Smooth muscle cell of the brain vasculature (primary cell): ENCODE data around the gene IL9.

Experiments used
- DNase-seq: peaks from one replicate; pipeline ENCODE4 v3.0.0-alpha.2; 2012; ENCODE audit warnings: low read depth, low spot score

Gene IL9

GRCh38 chr5:135895474-135896006 is at the start of gene IL9:
Gene IL9, minus strand, starts transcription at chr5:135895841. Its CDS starts 25 bp downstream, at chr5:135895816.
- DNase-seq: no peak

DNA sequence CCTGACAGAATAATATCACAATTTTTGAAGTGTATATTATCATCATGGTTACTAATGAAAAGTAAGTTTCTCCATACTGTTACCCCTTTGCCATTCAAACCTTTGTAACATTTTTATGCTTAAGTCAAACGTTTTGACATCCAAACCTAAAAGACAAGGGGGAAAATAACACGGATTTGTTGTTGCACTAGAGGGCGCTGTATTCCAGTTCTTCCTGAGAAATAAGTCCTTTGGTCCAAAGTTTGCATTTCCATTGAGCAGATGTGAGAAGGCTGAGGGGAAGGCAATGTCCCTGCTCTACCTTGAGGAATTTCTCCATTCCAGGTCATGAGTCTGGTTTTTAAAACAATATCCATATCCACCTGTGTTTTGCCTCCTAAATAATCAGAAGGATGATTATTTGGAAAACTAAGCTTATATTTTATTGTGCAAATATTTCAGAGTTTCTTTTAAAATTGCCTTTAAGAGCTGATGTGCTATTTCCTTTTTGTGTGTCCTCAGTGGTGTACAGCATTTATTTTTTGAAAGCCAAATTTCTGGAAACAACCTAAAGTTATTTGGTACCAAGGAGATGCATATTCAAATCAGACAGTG is 49.4 kb upstream of the IL9 start:
- DNase-seq: peak; percentile 65

DNA sequence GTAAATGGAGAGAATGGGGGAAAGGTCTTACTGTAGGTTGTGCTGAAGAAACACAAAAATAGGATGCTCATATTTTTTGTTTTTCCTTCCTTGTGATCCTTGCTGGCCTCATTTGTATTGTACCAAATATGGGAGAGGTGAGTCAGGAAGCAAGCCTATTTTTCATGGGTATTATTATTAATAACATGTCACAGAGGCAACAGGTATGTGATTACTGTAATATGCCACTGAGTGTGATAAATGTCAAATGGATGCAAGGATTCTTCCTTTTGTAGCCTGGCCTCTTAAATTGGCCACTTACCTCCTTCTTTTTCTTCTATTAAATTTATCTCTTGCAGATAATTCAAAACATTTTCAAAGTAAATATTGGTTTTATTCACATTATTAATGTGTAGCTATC is 48.9 kb upstream of the IL9 start:
- DNase-seq: no peak

GRCh38 chr5:135942202-135942771 is 46.6 kb upstream of the IL9 start:
- no peak for DNase-seq

- no peak for DNase-seq
Measured at GRCh38 chr5:135941711-135942110, 46.1 kb upstream of the IL9 start.

DNA sequence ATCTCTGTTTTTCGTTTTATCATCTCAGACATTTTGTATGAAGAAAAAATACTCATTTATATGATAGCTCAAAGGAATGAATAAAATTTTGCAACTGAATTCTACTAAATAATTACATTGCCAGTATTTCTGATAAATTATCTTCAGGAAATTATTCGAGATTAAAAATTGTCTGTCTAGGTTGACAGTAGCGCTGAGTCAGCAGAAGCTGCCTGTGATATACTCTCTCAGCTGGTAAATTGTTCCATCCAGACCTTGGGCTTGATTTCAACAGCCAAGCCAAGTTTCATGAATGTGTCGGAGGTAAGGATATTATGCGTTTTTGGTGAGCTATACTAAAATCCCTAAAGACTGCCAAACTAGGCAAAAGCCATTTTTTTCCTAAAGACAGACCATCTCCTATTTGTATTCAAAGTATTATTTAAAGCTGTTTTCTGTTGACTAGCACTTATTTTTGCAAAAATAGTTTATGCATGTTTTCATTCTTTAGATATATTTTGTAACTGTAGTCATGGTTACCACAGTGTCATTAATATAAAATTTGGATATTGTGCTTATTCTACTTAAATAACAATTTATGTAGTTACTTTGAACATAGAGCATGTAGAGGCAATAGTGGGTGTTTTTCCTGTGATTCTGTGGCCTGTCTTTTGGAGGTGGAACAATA is 41.7 kb upstream of the IL9 start:
- DNase-seq: no peak

DNA sequence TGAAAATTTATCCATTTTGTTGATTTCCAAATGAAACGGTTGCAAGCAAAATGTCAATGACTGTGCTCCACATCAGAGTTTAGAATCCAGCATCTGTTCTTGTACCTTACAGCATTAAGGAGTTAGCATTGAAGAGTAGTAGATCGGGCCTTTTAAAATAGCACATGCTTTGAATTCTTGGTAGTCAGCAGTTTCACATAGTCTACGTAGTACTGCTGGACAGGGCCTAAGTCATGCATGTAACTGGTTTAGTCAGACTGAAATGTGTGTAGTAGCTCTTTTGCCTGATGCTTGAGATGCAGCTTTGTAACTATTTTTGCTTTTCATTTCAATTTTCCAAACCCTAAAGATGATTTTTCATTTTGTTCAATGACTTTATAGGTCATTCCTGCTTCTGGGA is 39.3 kb upstream of the IL9 start:
- no peak for DNase-seq

DNA sequence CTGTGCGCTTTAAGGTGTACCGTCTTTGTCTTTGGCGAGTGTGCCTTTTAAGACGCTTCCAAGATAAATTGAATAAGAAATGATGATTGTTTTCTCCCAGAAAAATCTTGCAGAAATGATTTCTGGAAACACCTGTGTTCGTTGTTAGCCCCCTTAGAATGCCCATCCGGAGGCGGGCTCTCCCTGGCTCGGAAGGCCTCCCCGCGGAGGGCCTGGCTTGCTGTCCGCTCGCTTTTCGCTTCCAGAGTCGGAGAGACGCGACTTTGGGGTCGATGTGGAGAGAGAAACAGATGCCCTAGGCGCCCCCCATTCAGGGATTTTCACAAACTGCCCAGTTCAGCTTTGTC is 35.3 kb upstream of the IL9 start:
- no peak for DNase-seq

DNA sequence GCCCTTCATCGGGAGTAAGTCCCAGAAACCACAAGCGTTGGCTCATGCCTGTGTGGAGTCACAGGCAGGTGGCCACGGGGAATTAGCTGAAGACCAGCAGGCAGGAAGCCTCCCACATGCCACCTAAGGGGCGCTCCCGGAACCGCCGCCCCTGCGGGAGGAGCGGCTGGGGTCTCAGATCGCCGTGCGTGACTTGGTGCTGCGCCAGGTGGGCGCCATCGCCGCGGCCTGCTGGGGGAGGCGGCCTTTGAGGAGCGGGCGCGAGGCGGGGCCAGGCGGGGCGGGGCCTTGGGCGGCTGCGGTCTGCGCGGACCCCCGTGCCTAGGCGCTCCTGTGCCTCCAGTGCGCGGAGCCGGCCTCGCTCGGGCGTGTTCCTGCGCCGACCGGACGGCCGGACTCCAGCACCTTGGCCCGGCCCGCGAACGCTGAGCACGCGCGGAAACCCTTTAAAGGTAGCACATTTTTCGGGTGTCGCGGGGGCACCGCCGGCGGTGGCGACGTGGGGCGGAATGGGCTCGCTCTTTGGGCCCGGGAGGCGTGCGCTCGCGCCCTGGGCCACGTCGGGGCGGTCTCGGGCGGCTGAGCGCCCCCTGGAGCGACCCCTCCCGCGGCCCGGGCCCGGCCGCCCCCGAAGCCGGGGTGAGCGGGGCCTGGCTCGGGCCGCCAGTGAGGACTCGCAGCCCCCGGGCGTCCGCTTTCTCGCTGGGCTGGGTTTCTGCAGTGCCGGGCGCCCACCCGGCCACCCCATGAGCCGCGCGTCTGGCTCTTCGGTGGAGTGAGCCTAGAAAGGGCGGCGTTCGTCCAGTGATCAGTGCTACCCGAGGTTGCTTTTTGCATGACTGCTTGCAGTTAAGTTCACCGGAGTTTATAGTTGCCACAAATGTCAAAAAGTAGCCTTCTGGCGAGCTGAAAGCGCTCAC is 34.6 kb upstream of the IL9 start:
- no peak for DNase-seq

DNA sequence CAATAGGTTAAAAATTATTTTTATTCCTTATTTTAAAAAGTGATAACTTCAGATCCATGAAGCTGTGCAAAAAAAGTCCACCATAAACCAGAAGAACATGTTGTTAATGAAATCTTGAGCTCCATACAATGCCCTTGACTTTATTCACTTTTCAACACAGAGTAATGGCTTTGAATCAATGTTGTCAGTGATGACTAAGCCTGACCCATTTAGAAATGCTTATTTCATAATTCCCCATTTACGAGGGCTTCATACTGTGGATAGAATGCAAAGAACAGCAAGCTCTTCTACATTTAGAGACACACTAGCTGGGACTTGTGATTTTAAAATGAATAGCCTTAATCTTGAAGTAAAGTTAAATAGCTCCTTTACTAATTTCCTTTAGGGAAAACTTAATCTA is 25.7 kb upstream of the IL9 start:
- DNase-seq: no peak

DNA sequence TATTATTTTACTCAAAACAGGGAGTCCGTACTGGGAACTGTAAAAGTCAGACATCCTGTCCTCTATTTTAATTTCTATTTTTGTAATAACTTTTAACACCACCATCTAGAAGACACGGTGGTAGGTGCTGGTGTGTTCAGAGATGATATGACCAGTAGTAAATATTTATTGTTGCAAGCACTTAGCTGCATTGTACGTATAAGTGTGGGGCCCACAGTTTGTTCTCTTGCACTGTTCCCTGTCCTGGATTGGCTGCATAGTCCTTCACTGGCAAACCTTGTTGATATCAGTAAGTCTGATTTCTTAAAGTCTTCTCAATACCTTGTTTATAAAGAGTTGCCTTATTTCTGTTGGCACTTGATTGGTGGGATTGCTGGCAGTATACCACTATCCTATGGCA is 24.6 kb upstream of the IL9 start:
- no peak for DNase-seq

GRCh38 chr5:135916638-135917263 is 21.1 kb upstream of the IL9 start:
- no peak for DNase-seq

- DNase-seq: no peak
Measured at GRCh38 chr5:135915466-135916001, 19.9 kb upstream of the IL9 start.

DNA sequence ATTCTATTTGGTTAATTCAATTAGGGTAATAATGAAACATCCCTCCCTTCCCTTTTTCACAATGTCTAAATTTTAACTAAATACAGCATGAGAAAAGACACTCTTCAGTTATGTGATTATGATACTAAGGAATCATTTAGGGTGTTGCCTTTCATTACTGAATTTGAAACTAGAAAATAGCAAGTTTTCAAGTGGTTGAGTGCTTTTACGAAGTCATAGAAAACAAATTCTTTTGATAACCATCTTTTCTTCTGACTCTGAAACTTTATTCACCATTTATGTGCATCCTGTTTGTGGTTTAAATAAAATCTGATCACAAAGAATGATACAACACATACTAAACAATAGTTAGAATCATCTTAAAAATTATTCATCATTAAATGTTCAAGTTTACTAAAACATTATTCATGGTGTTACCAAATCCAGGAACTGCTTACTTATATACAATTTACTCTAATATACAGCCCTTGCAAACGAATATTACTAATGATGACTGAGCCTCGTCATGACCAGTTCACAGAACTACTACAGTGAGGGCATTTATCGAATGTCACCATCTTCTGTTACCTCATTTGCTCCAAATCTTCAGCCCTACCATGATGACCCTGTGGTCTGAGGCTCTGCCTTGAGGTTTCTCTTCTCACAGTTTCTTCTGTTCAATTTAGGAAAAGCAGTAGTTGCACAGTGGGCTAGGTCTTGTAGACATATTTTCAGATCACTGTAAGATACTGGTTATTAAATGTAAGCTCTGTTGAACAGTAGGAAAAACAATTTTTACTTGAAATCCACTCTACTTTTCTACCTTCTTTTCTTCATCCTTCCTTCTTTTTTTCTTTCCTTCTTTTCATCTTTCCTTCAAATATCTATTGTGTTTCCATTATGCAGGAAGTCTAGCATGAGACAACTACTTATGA is 18.3 kb upstream of the IL9 start:
- no peak for DNase-seq

DNA sequence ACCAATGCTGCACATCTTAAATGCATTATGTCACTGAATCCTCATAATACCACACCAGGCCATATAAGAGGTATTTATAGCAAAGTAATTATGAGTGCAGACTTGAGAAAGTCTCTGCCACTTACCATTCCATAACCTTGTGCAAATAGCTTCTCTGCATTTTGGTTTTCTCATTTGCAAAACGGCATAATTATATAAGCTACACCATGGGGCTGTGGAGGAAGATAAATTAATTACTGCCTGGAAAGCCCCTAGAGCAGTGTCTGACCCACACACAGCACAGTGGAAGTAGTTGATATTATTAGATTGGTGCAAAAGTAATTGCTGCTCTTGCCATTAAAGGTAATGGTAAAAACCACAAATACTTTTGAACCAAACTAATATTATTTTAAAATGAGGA is 9.5 kb upstream of the IL9 start:
- no peak for DNase-seq

GRCh38 chr5:135901633-135902032 is 6.0 kb upstream of the IL9 start:
- no peak for DNase-seq

DNA sequence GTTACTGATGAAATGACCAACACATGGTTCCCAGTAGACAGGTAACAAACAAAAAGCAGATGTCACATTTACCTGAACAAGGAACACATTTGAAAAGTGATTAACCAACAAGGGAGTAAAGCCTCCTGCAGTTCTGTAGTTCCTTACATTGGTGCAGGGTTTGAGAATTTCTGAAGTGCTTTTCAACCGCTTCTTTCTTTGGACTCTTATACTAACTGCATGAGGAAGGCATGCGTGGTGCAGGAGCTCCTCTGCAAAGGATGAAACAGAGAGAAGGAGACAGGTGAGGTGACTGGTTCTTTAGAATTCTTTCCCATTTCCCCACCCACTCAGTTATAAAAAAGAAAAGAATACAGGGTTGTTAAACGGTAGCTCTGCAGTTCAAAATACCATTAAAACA is 4.6 kb upstream of the IL9 start:
- no peak for DNase-seq

- no peak for DNase-seq
Measured at GRCh38 chr5:135898651-135899050, 3.0 kb upstream of the IL9 start.

DNA sequence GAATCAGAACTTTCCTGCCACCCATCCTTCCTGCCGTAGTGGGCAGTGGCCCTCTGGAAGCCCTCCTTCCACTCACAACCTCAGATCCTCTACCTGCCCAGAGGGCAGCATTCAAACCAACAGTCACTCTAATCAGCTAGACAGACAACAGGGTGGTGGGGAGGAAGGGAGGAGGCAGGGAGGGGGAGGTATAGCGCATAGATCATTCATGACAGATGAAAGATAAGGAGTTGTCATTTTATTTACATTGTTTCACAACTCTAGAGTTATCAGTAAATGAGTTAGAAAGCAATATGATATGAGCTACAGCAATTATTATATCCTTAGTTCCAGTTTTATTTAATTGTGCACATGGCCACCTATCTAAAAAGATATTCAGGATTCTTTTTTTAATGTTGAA is 852 bp downstream of the IL9 start:
- DNase-seq: no peak

DNA sequence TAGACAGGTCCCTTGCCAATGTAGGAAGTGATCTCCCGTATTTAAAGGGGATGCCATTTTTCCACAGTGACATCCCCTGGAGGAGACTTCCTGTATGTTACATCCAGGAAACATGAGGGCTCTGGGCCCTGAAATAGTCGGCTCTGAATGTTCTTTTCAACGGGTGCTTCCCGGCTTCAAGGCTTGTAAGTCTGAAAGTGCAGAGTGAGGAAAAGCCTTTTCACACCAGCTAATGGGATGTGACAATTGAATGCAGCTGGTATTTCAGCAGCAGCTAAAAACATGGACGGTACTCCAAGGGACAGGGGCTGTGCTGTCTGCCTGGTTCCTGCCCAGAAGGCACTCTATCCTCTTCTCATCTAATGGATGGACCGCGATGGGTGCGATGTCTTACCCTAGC is 1.4 kb downstream of the IL9 start:
- DNase-seq: no peak
